ENCODE results near the gene MAD1L1. TPM values are rescaled to one million over a fixed set of nuclear protein-coding genes. Genes with fewer than 3 reads are reported as not detected.

Gene MAD1L1
- total RNA-seq, 2 donors from 2014 or later = 59.1 to 61.4 TPM

GRCh38 chr7:1847260-1848001 is 385.3 kb downstream of the MAD1L1 start:
- H3K27ac Mint-ChIP-seq = peak overlapping the region; percentile 65
- H3K9me3 Mint-ChIP-seq = no peaks in the 10 kb centered on the region
- Histone ChIP-seq H3K9ac (ENCODE audit: extremely low read depth, low read length, poor library complexity, severe bottlenecking) (no peak overlapping the region), H3K27me3 (ENCODE audit: control insufficient read depth, insufficient read depth, low read length, poor library complexity, severe bottlenecking) (no peaks in the 10 kb centered on the region), H3K36me3 (ENCODE audit: control insufficient read depth, insufficient read depth, low read length) (no peaks in the 10 kb centered on the region), H3K4me1 (ENCODE audit: control insufficient read depth, insufficient read depth, low read length) (peaks cover 4% of the 10 kb centered on the region), H3K9me3 (ENCODE audit: control insufficient read depth, low read length) (no peaks in the 10 kb centered on the region), H3K27ac (ENCODE audit: low read depth, low read length) (no peak overlapping the region), H3K4me3 (ENCODE audit: low read length) (no peak overlapping the region)
- no peak for TF ChIP-seq CTCF (conservative IDR thresholded peaks at IDR 0.05)
- no peaks in the 10 kb centered on the region for H3K36me3 Mint-ChIP-seq (ENCODE audit: low read depth)
- H3K4me3 Mint-ChIP-seq = no peak overlapping the region
- 94% methylated on average over 23 to 30 of the region's 30 CpGs for WGBS, 2 experiments (ENCODE audit: insufficient coverage in 1 of 2, insufficient read length in 1 of 2)
- peak; percentile 45 for DNase-seq
- peaks cover 6% of the 10 kb centered on the region for H3K4me1 Mint-ChIP-seq
- H3K27me3 Mint-ChIP-seq (ENCODE audit: insufficient read depth) = no peaks in the 10 kb centered on the region

- Histone ChIP-seq H3K9ac (ENCODE audit: extremely low read depth, low read length, poor library complexity, severe bottlenecking) (no peak overlapping the region), H3K4me3 (ENCODE audit: low read length) (no peak overlapping the region), H3K4me1 (ENCODE audit: control insufficient read depth, insufficient read depth, low read length) (peaks cover 4% of the 10 kb centered on the region), H3K9me3 (ENCODE audit: control insufficient read depth, low read length) (no peaks in the 10 kb centered on the region), H3K27ac (ENCODE audit: low read depth, low read length) (peak overlapping the region; percentile 10), H3K36me3 (ENCODE audit: control insufficient read depth, insufficient read depth, low read length) (no peaks in the 10 kb centered on the region), H3K27me3 (ENCODE audit: control insufficient read depth, insufficient read depth, low read length, poor library complexity, severe bottlenecking) (no peaks in the 10 kb centered on the region)
- Mint-ChIP-seq H3K4me1 (peaks cover 6% of the 10 kb centered on the region), H3K4me3 (no peak overlapping the region), H3K36me3 (ENCODE audit: low read depth) (no peaks in the 10 kb centered on the region), H3K27ac (peak overlapping the region; percentile 65), H3K27me3 (ENCODE audit: insufficient read depth) (no peaks in the 10 kb centered on the region), H3K9me3 (no peaks in the 10 kb centered on the region)
- 87 to 88% methylated on average over 26 to 29 of the region's 29 CpGs for WGBS, 2 experiments (ENCODE audit: insufficient coverage in 1 of 2, insufficient read length in 1 of 2)
- TF ChIP-seq CTCF (conservative IDR thresholded peaks at IDR 0.05) = no peak
- peak; percentile 74 for DNase-seq
Observed at GRCh38 chr7:1846331-1847065, 386.2 kb downstream of the MAD1L1 start.

DNA sequence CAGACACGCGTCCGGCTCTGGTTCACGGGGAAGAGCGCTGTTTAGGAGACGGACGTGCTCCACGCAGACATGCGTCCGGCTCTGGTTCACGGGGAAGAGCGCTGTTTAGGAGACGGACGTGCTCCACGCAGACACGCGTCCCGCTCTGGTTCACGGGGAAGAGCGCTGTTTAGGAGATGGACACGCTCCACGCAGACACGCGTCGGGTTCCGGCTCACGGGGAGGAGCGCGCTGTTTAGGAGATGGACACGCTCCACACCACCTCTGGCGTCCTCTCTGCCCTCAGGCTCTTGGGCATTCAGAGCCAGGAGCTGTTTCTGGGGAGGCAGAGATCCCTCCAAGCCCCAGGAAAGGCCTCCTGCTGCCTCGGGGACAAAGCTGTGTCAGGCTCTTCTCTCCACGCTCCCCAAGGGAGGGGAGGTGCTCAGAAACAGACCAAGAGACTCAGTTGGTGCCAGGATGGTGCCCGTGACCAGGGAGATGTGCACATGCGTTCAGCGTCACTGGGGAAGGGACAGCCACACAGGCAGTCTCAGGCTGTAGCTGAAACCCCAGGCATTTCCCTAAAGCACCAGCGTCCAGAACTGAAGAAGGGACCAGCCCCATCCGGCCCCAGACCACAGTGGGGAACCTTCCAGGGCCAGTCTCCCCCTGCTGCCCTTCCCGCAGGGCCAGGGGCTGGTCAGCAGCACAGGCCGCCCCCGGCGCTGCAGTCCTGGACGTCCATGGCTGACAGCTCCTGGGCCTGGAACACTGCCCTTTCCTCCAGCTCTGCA is 387.0 kb downstream of the MAD1L1 start:
- Histone ChIP-seq H3K9ac (ENCODE audit: extremely low read depth, low read length, poor library complexity, severe bottlenecking) (no peak overlapping the region), H3K9me3 (ENCODE audit: control insufficient read depth, low read length) (no peaks in the 10 kb centered on the region), H3K36me3 (ENCODE audit: control insufficient read depth, insufficient read depth, low read length) (no peaks in the 10 kb centered on the region), H3K4me1 (ENCODE audit: control insufficient read depth, insufficient read depth, low read length) (peaks cover 4% of the 10 kb centered on the region), H3K4me3 (ENCODE audit: low read length) (no peak overlapping the region), H3K27me3 (ENCODE audit: control insufficient read depth, insufficient read depth, low read length, poor library complexity, severe bottlenecking) (no peaks in the 10 kb centered on the region), H3K27ac (ENCODE audit: low read depth, low read length) (no peak overlapping the region)
- no peak overlapping the region for H3K4me3 Mint-ChIP-seq
- WGBS, 2 experiments (ENCODE audit: insufficient coverage in 1 of 2, insufficient read length in 1 of 2) = 92 to 93% methylated on average over 41 to 43 of the region's 43 CpGs
- no peaks in the 10 kb centered on the region for H3K36me3 Mint-ChIP-seq (ENCODE audit: low read depth)
- H3K27ac Mint-ChIP-seq = no peak overlapping the region
- no peaks in the 10 kb centered on the region for H3K9me3 Mint-ChIP-seq
- peak; percentile 45 for DNase-seq
- no peak for TF ChIP-seq CTCF (conservative IDR thresholded peaks at IDR 0.05)
- no peaks in the 10 kb centered on the region for H3K27me3 Mint-ChIP-seq (ENCODE audit: insufficient read depth)
- H3K4me1 Mint-ChIP-seq = peaks cover 6% of the 10 kb centered on the region

All from endodermal cell (in vitro differentiated cells).